Panc1 (cell line): ENCODE measurements around the gene MAST3. TPM values are rescaled to one million over a fixed set of nuclear protein-coding genes. Genes with fewer than 3 reads are reported as not detected.

Experiments
- ATAC-seq: fragments of 200-7000 bp; cut with Tn5 transposase; 2 replicates; pipeline ENCODE4 v1.9.1; 2020; ENCODE audit warnings: mild to moderate bottlenecking, moderate library complexity
- BruUV-seq: library from RNA; stranded (reverse); fragments of 400-500 nt; replicated peaks from 2 replicates; lab custom pipeline; 2021; lab: Mats Ljungman, UMichigan
- CTCF ChIA-PET: fragments of 300-600 bp; sonication (Branson Sonifier 250); formaldehyde crosslinking; loops from one replicate; lab custom pipeline; 2022; ENCODE audit warnings: antibody characterized with exemption; lab: Charles Lee
- POLR2A ChIA-PET: fragments of 300-600 bp; sonication (Branson Sonifier 250); formaldehyde crosslinking; loops from one replicate; lab custom pipeline; 2022; ENCODE audit warnings: antibody characterized with exemption; lab: Charles Lee
- DNase-seq: peaks from one replicate; pipeline ENCODE4 v3.0.0-alpha.2; 2010; ENCODE audit warnings: low read depth, low spot score
- H3K27ac ChIP-seq: 2 replicates; pipeline ENCODE4 v1.5.1; 2011; ENCODE audit warnings: mild to moderate bottlenecking, low read length, inconsistent platforms
- H3K27me3 ChIP-seq: fragments of 200-500 bp; sonication (Bioruptor generic); 2 replicates; pipeline ENCODE4 v1.6.0; 2014; ENCODE audit warnings: low read length, inconsistent platforms; ENCODE audit not compliant: control insufficient read depth, insufficient read depth
- H3K36me3 ChIP-seq: fragments of 200-500 bp; sonication (Bioruptor generic); 2 replicates; pipeline ENCODE4 v1.5.1; 2014; ENCODE audit warnings: inconsistent platforms, mild to moderate bottlenecking, low read length, moderate library complexity; ENCODE audit not compliant: control insufficient read depth, insufficient read depth
- H3K4me1 ChIP-seq: 2 replicates; pipeline ENCODE4 v1.5.1; 2011; ENCODE audit warnings: inconsistent platforms, mild to moderate bottlenecking, low read length, moderate library complexity; ENCODE audit not compliant: control insufficient read depth, insufficient read depth
- H3K4me3 ChIP-seq, 2 experiments: 2 replicates each; pipeline ENCODE4 v1.5.1; 2011 to 2012; ENCODE audit warnings: low read depth in 2 of 2, low read length in 2 of 2, mild to moderate bottlenecking in 2 of 2, inconsistent platforms in 1 of 2, moderate library complexity in 1 of 2
- H3K9me3 ChIP-seq: fragments of 200-500 bp; sonication (Bioruptor generic); 2 replicates; pipeline ENCODE4 v1.5.1; 2014; ENCODE audit warnings: low read depth, mild to moderate bottlenecking, inconsistent platforms, low read length, moderate library complexity; ENCODE audit not compliant: control insufficient read depth, insufficient read depth
- CTCF ChIP-seq: fragments of 450-650 bp; IDR thresholded peaks from 2 replicates; pipeline ENCODE4 v1.5.1; 2017; ENCODE audit warnings: mild to moderate bottlenecking
- POLR2AphosphoS5 ChIP-seq: IDR thresholded peaks from 2 replicates; pipeline ENCODE4 v1.6.1; 2012; ENCODE audit warnings: mild to moderate bottlenecking, low read depth, low read length, moderate library complexity
- REST ChIP-seq, 2 experiments: IDR thresholded peaks; 2 replicates each; pipeline ENCODE4 v1.6.1; 2011 to 2012; ENCODE audit warnings: low read depth in 2 of 2, control low read depth in 1 of 2, low read length in 1 of 2, mild to moderate bottlenecking in 1 of 2, moderate library complexity in 1 of 2; ENCODE audit not compliant: insufficient read depth in 1 of 2
- SIN3A ChIP-seq: IDR thresholded peaks from 2 replicates; pipeline ENCODE4 v1.6.1; 2012; ENCODE audit warnings: low read depth, mild to moderate bottlenecking, low read length, moderate library complexity, borderline replicate concordance; ENCODE audit not compliant: insufficient read depth
- TCF7L2 ChIP-seq: IDR thresholded peaks from 2 replicates; pipeline ENCODE4 v1.6.1; 2011; ENCODE audit warnings: mild to moderate bottlenecking, low read depth, low read length, inconsistent platforms
- in situ Hi-C: cut with HindIII; loops from 2 replicates; pipeline ENCODE4 v1.10.0; 2016; ENCODE audit warnings: low sequenced_read_pairs, low pct_unique_long_range_greater_than_20kb
- intact Hi-C: fragments of 100-400 bp; cut with micrococcal nuclease; formaldehyde crosslinking; loops from one replicate; pipeline ENCODE4 v1.10.0; 2022; ENCODE audit not compliant: unreplicated experiment
- total RNA-seq: library from RNA; stranded (reverse); gene quantifications from one replicate; pipeline ENCODE4 v1.2.1, GENCODE V29; 2021; ENCODE audit not compliant: unreplicated experiment

The MAST3 gene
- total RNA-seq, 1 experiment from 2014 or later = 13.1 TPM

- in situ Hi-C loops = no loop called here
- Histone ChIP-seq H3K4me1 (peaks cover 9% of the 10 kb centered on the region; the same call in 1 of the 2 replicates), H3K9me3 (no peaks in the 10 kb centered on the region), H3K27me3 (no peaks in the 10 kb centered on the region), H3K27ac (no peak overlapping the region), H3K4me3 (no peak overlapping the region), H3K36me3 (no peaks in the 10 kb centered on the region)
- ATAC-seq = no peak
- intact Hi-C loops = no loop called here
- CTCF ChIA-PET = interaction anchor here (0.7 kb wide), 1 partner anchor 41 kb away, joined by 11 read pairs; no protein-coding TSS in a partner anchor
- POLR2A ChIA-PET = no interaction called here
- BruUV-seq = no TSS peak
- TF ChIP-seq CTCF (no peak), SIN3A (no peak), REST (IDR thresholded peaks at IDR 0.05; ENCODE audit: insufficient read depth in 1 of 2, low read depth in 2 of 2, low read length in 1 of 2) (no peak), TCF7L2 (no peak), POLR2AphosphoS5 (no peak)
- DNase-seq = no peak
Observed at GRCh38 chr19:18101268-18101667, 3.7 kb downstream of the MAST3 start.

- no TSS peak for BruUV-seq
- intact Hi-C loops (no loop called here), in situ Hi-C loops (no loop called here)
- TF ChIP-seq CTCF (no peak), SIN3A (no peak), TCF7L2 (no peak), REST (IDR thresholded peaks at IDR 0.05; ENCODE audit: insufficient read depth in 1 of 2, low read depth in 2 of 2, low read length in 1 of 2) (no peak), POLR2AphosphoS5 (no peak)
- H3K4me1 ChIP-seq = peaks cover 8% of the 10 kb centered on the region; the same call in 1 of the 2 replicates
- ATAC-seq = no peak
- no peak overlapping the region for H3K27ac ChIP-seq
- no peak overlapping the region for H3K4me3 ChIP-seq
- no peaks in the 10 kb centered on the region for H3K9me3 ChIP-seq
- CTCF ChIA-PET = no interaction called here
- POLR2A ChIA-PET = interaction anchor here (0.7 kb wide), 1 partner anchor 41 kb away, joined by 14 read pairs; no protein-coding TSS in a partner anchor
- H3K27me3 ChIP-seq = no peaks in the 10 kb centered on the region
- DNase-seq = no peak
- H3K36me3 ChIP-seq = no peaks in the 10 kb centered on the region
Observed at GRCh38 chr19:18102916-18103542, 5.5 kb downstream of the MAST3 start.
